ENCODE results near the gene SP140L. TPM values are rescaled to one million over a fixed set of nuclear protein-coding genes. Genes with fewer than 3 reads are reported as not detected.

Gene SP140L
- total and polyA plus RNA-seq, 3 experiments from 2014 or later: 30.1 to 32.5 (median 31.4) TPM

GRCh38 chr2:230443541-230443940 lies 116.5 kb downstream of the SP140L start:
- H3K27me3 Mint-ChIP-seq: no peaks in the 10 kb centered on the region
- ChIA-PET POLR2A (interaction anchor here (1.1 kb wide), 1 partner anchor 12 kb away, joined by 3 read pairs; no protein-coding TSS in a partner anchor), CTCF (no interaction called here)
- Histone ChIP-seq H3K36me3 (ENCODE audit: insufficient read depth, low read length) (peaks cover 45% of the 10 kb centered on the region), H3K4me1 (ENCODE audit: insufficient read depth, low read length) (peaks cover 53% of the 10 kb centered on the region), H3K27me3 (ENCODE audit: insufficient read depth, low read length, poor library complexity, severe bottlenecking) (no peaks in the 10 kb centered on the region), H3K27ac (ENCODE audit: low read depth, low read length) (no peak overlapping the region), H3K4me3 (ENCODE audit: low read length) (no peak overlapping the region), H3K9me3 (ENCODE audit: low read length) (no peaks in the 10 kb centered on the region)
- peak overlapping the region; percentile 39 to 95 (median 73) for H3K27ac Mint-ChIP-seq
- peaks cover 65 to 86% (median 77%) of the 10 kb centered on the region in 3 donors for H3K4me1 Mint-ChIP-seq
- peak overlapping the region in 1 of 7 donors; percentile 16 for H3K4me3 Mint-ChIP-seq
- no peaks in the 10 kb centered on the region for H3K9me3 Mint-ChIP-seq
- H3K36me3 Mint-ChIP-seq: peaks cover 20 to 63% (median 29%) of the 10 kb centered on the region in 3 donors
- DNase-seq: no peak

GRCh38 chr2:230444832-230445231 lies 117.8 kb downstream of the SP140L start:
- no peak for DNase-seq
- H3K27me3 Mint-ChIP-seq: no peaks in the 10 kb centered on the region
- H3K4me3 Mint-ChIP-seq: no peak overlapping the region
- H3K9me3 Mint-ChIP-seq: no peaks in the 10 kb centered on the region
- Histone ChIP-seq H3K36me3 (ENCODE audit: insufficient read depth, low read length) (peaks cover 58% of the 10 kb centered on the region), H3K9me3 (ENCODE audit: low read length) (no peaks in the 10 kb centered on the region), H3K27ac (ENCODE audit: low read depth, low read length) (no peak overlapping the region), H3K4me1 (ENCODE audit: insufficient read depth, low read length) (peaks cover 48% of the 10 kb centered on the region), H3K4me3 (ENCODE audit: low read length) (no peak overlapping the region), H3K27me3 (ENCODE audit: insufficient read depth, low read length, poor library complexity, severe bottlenecking) (no peaks in the 10 kb centered on the region)
- CTCF ChIA-PET: no interaction called here
- peak overlapping the region in 5 of 8 donors; percentile 29 to 78 (median 76) for H3K27ac Mint-ChIP-seq
- POLR2A ChIA-PET: interaction anchor here (1.1 kb wide), 1 partner anchor 11 kb away, joined by 3 read pairs; no protein-coding TSS in a partner anchor
- peaks cover 24 to 68% (median 37%) of the 10 kb centered on the region in 3 donors for H3K36me3 Mint-ChIP-seq
- peaks cover 61 to 84% (median 77%) of the 10 kb centered on the region in 3 donors for H3K4me1 Mint-ChIP-seq

GRCh38 chr2:230447036-230447435 lies 120.0 kb downstream of the SP140L start:
- no peak overlapping the region for H3K27ac ChIP-seq (ENCODE audit: low read depth, low read length)
- H3K4me3 Mint-ChIP-seq: no peak overlapping the region
- peaks cover 59 to 83% (median 75%) of the 10 kb centered on the region in 3 donors for H3K4me1 Mint-ChIP-seq
- peaks cover 67% of the 10 kb centered on the region for H3K36me3 ChIP-seq (ENCODE audit: insufficient read depth, low read length)
- H3K27ac Mint-ChIP-seq: peak overlapping the region; percentile 66 to 89 (median 78)
- no peaks in the 10 kb centered on the region for H3K27me3 Mint-ChIP-seq
- no peak for DNase-seq
- H3K4me3 ChIP-seq (ENCODE audit: low read length): no peak overlapping the region
- H3K27me3 ChIP-seq (ENCODE audit: insufficient read depth, low read length, poor library complexity, severe bottlenecking): no peaks in the 10 kb centered on the region
- no peaks in the 10 kb centered on the region for H3K9me3 ChIP-seq (ENCODE audit: low read length)
- H3K9me3 Mint-ChIP-seq: no peaks in the 10 kb centered on the region
- ChIA-PET POLR2A (no interaction called here), CTCF (no interaction called here)
- H3K36me3 Mint-ChIP-seq: peaks cover 29 to 89% (median 47%) of the 10 kb centered on the region in 3 donors
- peaks cover 29% of the 10 kb centered on the region for H3K4me1 ChIP-seq (ENCODE audit: insufficient read depth, low read length)

- no peaks in the 10 kb centered on the region for H3K27me3 ChIP-seq (ENCODE audit: insufficient read depth, low read length, poor library complexity, severe bottlenecking)
- H3K4me3 ChIP-seq (ENCODE audit: low read length): no peak overlapping the region
- Mint-ChIP-seq H3K27me3 (no peaks in the 10 kb centered on the region), H3K4me3 (peak overlapping the region in 6 of 7 donors; percentile 18 to 74 (median 48)), H3K4me1 (peaks cover 54 to 80% (median 69%) of the 10 kb centered on the region in 3 donors), H3K9me3 (no peaks in the 10 kb centered on the region), H3K36me3 (peaks cover 33 to 92% (median 46%) of the 10 kb centered on the region in 3 donors), H3K27ac (peak overlapping the region; percentile 67 to 95 (median 90))
- H3K27ac ChIP-seq (ENCODE audit: low read depth, low read length): peak overlapping the region; percentile 8
- peaks cover 67% of the 10 kb centered on the region for H3K36me3 ChIP-seq (ENCODE audit: insufficient read depth, low read length)
- H3K9me3 ChIP-seq (ENCODE audit: low read length): no peaks in the 10 kb centered on the region
- CTCF ChIA-PET: interaction anchor here (0.9 to 1.0 kb wide), 2 partner anchors 20 to 245 kb away, joined by 3 read pairs; no protein-coding TSS in a partner anchor
- POLR2A ChIA-PET: no interaction called here
- H3K4me1 ChIP-seq (ENCODE audit: insufficient read depth, low read length): peaks cover 21% of the 10 kb centered on the region
- peak in 2 of 5 donors; percentile 21 to 26 for DNase-seq
These were observed 120.8 kb downstream of the SP140L start for GRCh38 chr2:230447455-230448451.

GRCh38 chr2:230449901-230450467 lies 123.0 kb downstream of the SP140L start:
- DNase-seq: no peak
- Histone ChIP-seq H3K4me1 (ENCODE audit: insufficient read depth, low read length) (peaks cover 20% of the 10 kb centered on the region), H3K27ac (ENCODE audit: low read depth, low read length) (no peak overlapping the region), H3K36me3 (ENCODE audit: insufficient read depth, low read length) (peaks cover 49% of the 10 kb centered on the region), H3K9me3 (ENCODE audit: low read length) (no peaks in the 10 kb centered on the region), H3K4me3 (ENCODE audit: low read length) (no peak overlapping the region), H3K27me3 (ENCODE audit: insufficient read depth, low read length, poor library complexity, severe bottlenecking) (no peaks in the 10 kb centered on the region)
- Mint-ChIP-seq H3K36me3 (peaks cover 48 to 93% (median 50%) of the 10 kb centered on the region in 3 donors), H3K4me1 (peaks cover 64 to 86% (median 83%) of the 10 kb centered on the region in 3 donors), H3K9me3 (no peaks in the 10 kb centered on the region), H3K4me3 (no peak overlapping the region), H3K27me3 (no peaks in the 10 kb centered on the region), H3K27ac (peak overlapping the region in 4 of 8 donors; percentile 4 to 89 (median 74))
- POLR2A ChIA-PET: no interaction called here
- CTCF ChIA-PET: no interaction called here

GRCh38 chr2:230453006-230453405 lies 126.0 kb downstream of the SP140L start:
- POLR2A ChIA-PET: no interaction called here
- Histone ChIP-seq H3K4me3 (ENCODE audit: low read length) (no peak overlapping the region), H3K9me3 (ENCODE audit: low read length) (no peaks in the 10 kb centered on the region), H3K36me3 (ENCODE audit: insufficient read depth, low read length) (peaks cover 42% of the 10 kb centered on the region), H3K27me3 (ENCODE audit: insufficient read depth, low read length, poor library complexity, severe bottlenecking) (no peaks in the 10 kb centered on the region), H3K27ac (ENCODE audit: low read depth, low read length) (no peak overlapping the region), H3K4me1 (ENCODE audit: insufficient read depth, low read length) (peaks cover 23% of the 10 kb centered on the region)
- no peak for DNase-seq
- Mint-ChIP-seq H3K4me3 (no peak overlapping the region), H3K27me3 (peaks cover 0 to 1% of the 10 kb centered on the region in 2 donors), H3K4me1 (peaks cover 73 to 92% (median 90%) of the 10 kb centered on the region in 3 donors), H3K36me3 (peaks cover 47 to 94% (median 63%) of the 10 kb centered on the region in 3 donors), H3K27ac (peak overlapping the region in 2 of 8 donors; percentile 19 to 25), H3K9me3 (peaks cover 0 to 8% (median 5%) of the 10 kb centered on the region in 5 donors)
- CTCF ChIA-PET: no interaction called here
